ENCODE results near the gene CAMTA2. TPM values are rescaled to one million over a fixed set of nuclear protein-coding genes. Genes with fewer than 3 reads are reported as not detected.

CAMTA2 gene
- total RNA-seq, 2 experiments from 2014 or later: 107 to 108 TPM

DNA sequence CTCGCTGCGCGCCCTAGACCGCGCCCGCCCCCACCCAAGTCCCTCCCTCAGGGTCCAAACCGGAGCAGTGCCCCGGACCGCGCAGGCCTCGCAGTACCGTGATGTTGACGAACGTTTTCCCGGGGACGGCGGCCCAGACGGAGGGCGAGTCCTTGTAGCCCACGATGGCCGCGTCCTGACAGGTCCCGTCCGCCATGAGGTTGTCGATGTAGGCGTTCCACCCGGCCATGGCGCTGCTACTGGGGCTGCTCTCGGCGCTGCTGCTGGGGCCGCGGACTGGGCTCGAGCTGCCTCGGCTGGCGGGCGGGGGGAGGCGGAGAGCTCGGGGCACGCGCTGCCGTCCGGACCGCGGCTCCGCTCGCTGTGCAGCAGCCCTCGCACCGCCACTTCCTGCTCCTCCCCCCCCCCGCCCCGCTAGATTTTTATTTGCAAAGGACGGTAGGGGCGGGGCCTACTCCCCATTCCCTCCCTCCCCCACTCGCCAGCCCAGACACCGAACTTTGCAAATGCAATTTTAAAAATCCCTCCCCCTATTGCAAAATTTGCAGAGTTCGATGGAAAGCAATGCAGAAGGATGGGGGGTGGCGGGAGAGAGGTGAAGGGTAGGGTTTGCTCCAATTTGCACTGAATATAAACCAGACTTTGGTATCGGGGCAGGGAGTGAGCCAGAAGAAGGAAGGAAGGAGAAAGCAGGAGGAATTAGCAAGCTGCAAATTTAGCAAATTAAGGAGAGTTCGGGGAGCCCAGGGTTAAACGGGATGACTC is 39.1 kb downstream of the CAMTA2 start, which contains the start of gene PFN1:
Gene PFN1, minus strand, starts transcription at position 365 of the 765 bp plus-strand sequence. Its CDS starts 136 bp downstream, at position 229.
- H3K27ac Mint-ChIP-seq: peak within 1 kb of the TSS; percentile 99
- DNase-seq: peak; percentile 88
- H3K36me3 Mint-ChIP-seq: peaks cover 43% of the 10 kb centered on the region
- peak within 1 kb of the TSS; percentile 94 for H3K4me3 Mint-ChIP-seq
- H3K4me1 Mint-ChIP-seq: peaks cover 42% of the 10 kb centered on the region
- peaks cover 20% of the 10 kb centered on the region for H3K27me3 Mint-ChIP-seq
- H3K9me3 Mint-ChIP-seq: no peaks in the 10 kb centered on the region

GRCh38 chr17:4947411-4948165 is 39.9 kb downstream of the CAMTA2 start:
- H3K36me3 Mint-ChIP-seq: peaks cover 49% of the 10 kb centered on the region
- H3K27ac Mint-ChIP-seq: peak overlapping the region; percentile 99
- peak overlapping the region; percentile 94 for H3K4me3 Mint-ChIP-seq
- peak; percentile 77 for DNase-seq
- no peaks in the 10 kb centered on the region for H3K9me3 Mint-ChIP-seq
- H3K27me3 Mint-ChIP-seq: peaks cover 20% of the 10 kb centered on the region
- H3K4me1 Mint-ChIP-seq: peaks cover 50% of the 10 kb centered on the region

- Mint-ChIP-seq H3K27ac (peak overlapping the region; percentile 99), H3K4me1 (peaks cover 56% of the 10 kb centered on the region), H3K9me3 (no peaks in the 10 kb centered on the region), H3K4me3 (peak overlapping the region; percentile 94), H3K27me3 (peaks cover 20% of the 10 kb centered on the region), H3K36me3 (peaks cover 55% of the 10 kb centered on the region)
- no peak for DNase-seq
These were observed 40.5 kb downstream of the CAMTA2 start for GRCh38 chr17:4947010-4947410.

- no peaks in the 10 kb centered on the region for H3K9me3 Mint-ChIP-seq
- DNase-seq: no peak
- peak overlapping the region; percentile 94 for H3K4me3 Mint-ChIP-seq
- H3K4me1 Mint-ChIP-seq: peaks cover 57% of the 10 kb centered on the region
- H3K27ac Mint-ChIP-seq: peak overlapping the region; percentile 99
- H3K27me3 Mint-ChIP-seq: peaks cover 20% of the 10 kb centered on the region
- H3K36me3 Mint-ChIP-seq: peaks cover 61% of the 10 kb centered on the region
These were observed 41.0 kb downstream of the CAMTA2 start for GRCh38 chr17:4946312-4946976.

- peak overlapping the region; percentile 99 for H3K27ac Mint-ChIP-seq
- peaks cover 52% of the 10 kb centered on the region for H3K4me1 Mint-ChIP-seq
- no peak for DNase-seq
- H3K27me3 Mint-ChIP-seq: peaks cover 20% of the 10 kb centered on the region
- H3K36me3 Mint-ChIP-seq: peaks cover 66% of the 10 kb centered on the region
- H3K4me3 Mint-ChIP-seq: peak overlapping the region; percentile 94
- no peaks in the 10 kb centered on the region for H3K9me3 Mint-ChIP-seq
These were observed 41.6 kb downstream of the CAMTA2 start for GRCh38 chr17:4945944-4946280.

GRCh38 chr17:4945176-4945943 is 42.1 kb downstream of the CAMTA2 start:
- no peaks in the 10 kb centered on the region for H3K9me3 Mint-ChIP-seq
- peak overlapping the region; percentile 94 for H3K4me3 Mint-ChIP-seq
- peaks cover 72% of the 10 kb centered on the region for H3K36me3 Mint-ChIP-seq
- peaks cover 20% of the 10 kb centered on the region for H3K27me3 Mint-ChIP-seq
- peak overlapping the region; percentile 99 for H3K27ac Mint-ChIP-seq
- DNase-seq: peak; percentile 87
- peaks cover 47% of the 10 kb centered on the region for H3K4me1 Mint-ChIP-seq

- DNase-seq: peak; percentile 53
- Mint-ChIP-seq H3K27me3 (peaks cover 20% of the 10 kb centered on the region), H3K9me3 (no peaks in the 10 kb centered on the region), H3K27ac (peak overlapping the region; percentile 99), H3K4me1 (peaks cover 47% of the 10 kb centered on the region), H3K36me3 (peaks cover 77% of the 10 kb centered on the region), H3K4me3 (peak overlapping the region; percentile 94)
These were observed 42.8 kb downstream of the CAMTA2 start for GRCh38 chr17:4944554-4945175.

- Mint-ChIP-seq H3K27me3 (peaks cover 20% of the 10 kb centered on the region), H3K27ac (peak overlapping the region; percentile 99), H3K36me3 (peaks cover 77% of the 10 kb centered on the region), H3K4me1 (peaks cover 47% of the 10 kb centered on the region), H3K4me3 (peak overlapping the region; percentile 94), H3K9me3 (no peaks in the 10 kb centered on the region)
- DNase-seq: peak; percentile 54
These were observed 43.3 kb downstream of the CAMTA2 start for GRCh38 chr17:4944163-4944553.

GRCh38 chr17:4942760-4943508 is 44.5 kb downstream of the CAMTA2 start:
- no peak for DNase-seq
- Mint-ChIP-seq H3K27ac (peak overlapping the region; percentile 99), H3K4me1 (peaks cover 56% of the 10 kb centered on the region), H3K27me3 (peaks cover 20% of the 10 kb centered on the region), H3K36me3 (peaks cover 85% of the 10 kb centered on the region), H3K9me3 (no peaks in the 10 kb centered on the region), H3K4me3 (peak overlapping the region; percentile 94)

DNA sequence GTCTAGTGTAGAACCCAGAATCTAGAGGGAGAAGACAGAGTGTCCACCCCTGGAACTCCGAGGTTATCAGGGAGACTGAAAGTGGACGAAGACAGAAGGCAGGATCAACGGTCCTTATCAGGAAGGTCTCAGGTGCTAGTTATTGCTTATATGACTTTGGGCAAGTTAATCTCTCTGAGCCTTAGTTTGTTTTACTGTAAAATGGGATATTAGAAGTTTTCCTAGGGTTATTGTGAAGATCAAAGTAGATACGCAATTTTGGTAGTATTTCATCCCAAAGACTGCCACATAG is 46.2 kb downstream of the CAMTA2 start:
- Mint-ChIP-seq H3K27ac (peak overlapping the region; percentile 99), H3K36me3 (peaks cover 72% of the 10 kb centered on the region), H3K9me3 (no peaks in the 10 kb centered on the region), H3K4me3 (peak overlapping the region; percentile 97), H3K27me3 (peaks cover 17% of the 10 kb centered on the region), H3K4me1 (peaks cover 56% of the 10 kb centered on the region)
- no peak for DNase-seq

DNA sequence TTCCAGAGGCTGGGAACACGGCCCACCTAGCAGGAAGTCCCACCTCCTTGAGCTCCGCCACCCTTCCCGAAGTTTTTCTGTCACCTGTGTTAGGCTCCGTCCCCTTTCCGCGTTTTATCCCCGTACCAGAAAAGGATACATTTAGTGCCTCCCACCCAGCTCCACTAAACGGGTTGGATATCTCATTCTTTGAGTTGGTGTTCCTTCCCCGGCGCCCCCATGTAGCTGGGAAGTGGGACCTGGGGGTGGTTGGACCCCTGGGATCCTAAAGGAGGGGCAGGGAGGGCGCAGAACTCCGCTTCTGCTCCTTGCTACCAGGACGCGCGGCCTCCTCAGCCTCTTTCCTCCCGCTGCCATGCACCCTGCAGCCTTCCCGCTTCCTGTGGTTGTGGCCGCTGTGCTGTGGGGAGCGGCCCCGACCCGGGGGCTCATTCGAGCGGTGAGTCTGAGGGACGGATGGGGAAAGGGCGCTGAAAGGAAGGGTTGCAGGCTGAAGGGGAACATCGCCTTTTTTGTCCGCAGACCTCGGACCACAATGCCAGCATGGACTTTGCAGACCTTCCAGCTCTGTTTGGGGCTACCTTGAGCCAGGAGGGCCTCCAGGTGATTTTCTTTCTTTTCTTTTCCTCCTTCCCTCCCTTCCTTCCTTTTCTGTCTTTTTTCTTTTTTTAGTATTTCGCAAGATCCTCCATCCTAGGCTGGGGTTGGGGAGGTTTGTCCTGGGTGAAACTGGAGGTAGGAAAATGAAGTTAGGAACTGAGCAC is 46.7 kb downstream of the CAMTA2 start:
- peak; percentile 61 for DNase-seq
- H3K27me3 Mint-ChIP-seq: peaks cover 16% of the 10 kb centered on the region
- peaks cover 67% of the 10 kb centered on the region for H3K36me3 Mint-ChIP-seq
- H3K9me3 Mint-ChIP-seq: no peaks in the 10 kb centered on the region
- H3K27ac Mint-ChIP-seq: peak overlapping the region; percentile 99
- H3K4me1 Mint-ChIP-seq: peaks cover 57% of the 10 kb centered on the region
- peak overlapping the region; percentile 97 for H3K4me3 Mint-ChIP-seq

- H3K4me1 Mint-ChIP-seq: peaks cover 50% of the 10 kb centered on the region
- H3K36me3 Mint-ChIP-seq: peaks cover 59% of the 10 kb centered on the region
- DNase-seq: peak; percentile 98
- peaks cover 9% of the 10 kb centered on the region for H3K27me3 Mint-ChIP-seq
- peak within 1 kb of the TSS; percentile 97 for H3K4me3 Mint-ChIP-seq
- peak within 1 kb of the TSS; percentile 99 for H3K27ac Mint-ChIP-seq
- no peaks in the 10 kb centered on the region for H3K9me3 Mint-ChIP-seq
These were observed 47.5 kb downstream of the CAMTA2 start, which contains the start of the genes RNF167 and SLC25A11 for GRCh38 chr17:4939796-4940554. TSS of gene RNF167 (plus strand) at chr17:4940268. CDS start at chr17:4940910, 642 bp downstream. TSS of gene SLC25A11 (minus strand) at chr17:4940046. CDS start at chr17:4939910, 136 bp downstream.

GRCh38 chr17:4939546-4939795 is 48.0 kb downstream of the CAMTA2 start:
- H3K4me3 Mint-ChIP-seq: peak overlapping the region; percentile 97
- H3K4me1 Mint-ChIP-seq: peaks cover 47% of the 10 kb centered on the region
- no peaks in the 10 kb centered on the region for H3K9me3 Mint-ChIP-seq
- no peak for DNase-seq
- H3K27me3 Mint-ChIP-seq: peaks cover 4% of the 10 kb centered on the region
- H3K36me3 Mint-ChIP-seq: peaks cover 56% of the 10 kb centered on the region
- H3K27ac Mint-ChIP-seq: peak overlapping the region; percentile 99
